GM12878 (cell line): Measurements from ENCODE around the gene BMERB1. TPM values are rescaled to one million over a fixed set of nuclear protein-coding genes. Genes with fewer than 3 reads are reported as not detected.

Experiments
- ATAC-seq: fragments of 200-7000 bp; cut with Tn5 transposase; 3 replicates; pipeline ENCODE4 v1.9.1; 2020; ENCODE audit warnings: mild to moderate bottlenecking, moderate library complexity
- BruUV-seq: library from RNA; stranded (reverse); fragments of 400-500 nt; replicated peaks from 2 replicates; lab custom pipeline; 2021; lab: Mats Ljungman, UMichigan
- CTCF ChIA-PET: fragments of 300-600 bp; sonication (Branson Sonifier 250); formaldehyde crosslinking; extraction: SDS; loops from one replicate; lab custom pipeline; 2021; ENCODE audit warnings: inconsistent platforms; lab: Yijun Ruan, JAX
- POLR2A ChIA-PET: fragments of 350-600 bp; formaldehyde crosslinking; extraction: SDS; loops from one replicate; lab custom pipeline; 2021; ENCODE audit warnings: inconsistent platforms; lab: Charles Lee
- RAD21 ChIA-PET: fragments of 300-600 bp; sonication (Branson Sonifier 250); formaldehyde crosslinking; loops from one replicate; lab custom pipeline; 2023; ENCODE audit warnings: antibody characterized with exemption; ENCODE audit not compliant: unreplicated experiment; lab: Charles Lee
- SMC1A ChIA-PET: fragments of 300-600 bp; sonication (Branson Sonifier 250); formaldehyde crosslinking; loops from one replicate; lab custom pipeline; 2023; ENCODE audit not compliant: unreplicated experiment, uncharacterized antibody; lab: Charles Lee
- DNase-seq: peaks from one replicate; pipeline ENCODE4 v3.0.0-alpha.2; 2011; ENCODE audit warnings: low read depth, low spot score
- FAIRE-seq: peaks from 3 replicates; lab custom pipeline; 2011; peaks lifted over from hg19 to GRCh38; lab: Jason Lieb, UNC
- H2AFZ ChIP-seq: 2 replicates; pipeline ENCODE4 v1.6.0; 2011; ENCODE audit warnings: low read depth, low read length, control low read depth; ENCODE audit not compliant: control insufficient read depth
- H3K27ac ChIP-seq: 2 replicates; pipeline ENCODE4 v1.5.1; 2011; ENCODE audit warnings: control low read depth; ENCODE audit not compliant: control insufficient read depth, insufficient read depth
- H3K27me3 ChIP-seq, 2 experiments: replicated peaks in 1 of 2; 2 replicates each; pipeline versions ENCODE4 v1.6.0 to v1.6.1; 2011; ENCODE audit warnings: low read length in 1 of 2; ENCODE audit not compliant: control insufficient read depth in 2 of 2, insufficient read depth in 2 of 2
- H3K36me3 ChIP-seq, 2 experiments: 2 replicates each; pipeline ENCODE4 v1.5.1; 2011; ENCODE audit warnings: low read length in 1 of 2; ENCODE audit not compliant: control insufficient read depth in 2 of 2, insufficient read depth in 2 of 2
- H3K4me1 ChIP-seq: 2 replicates; pipeline ENCODE4 v1.6.1; 2011; ENCODE audit warnings: mild to moderate bottlenecking, low read length, moderate library complexity, mixed read lengths; ENCODE audit not compliant: control insufficient read depth, insufficient read depth
- H3K4me2 ChIP-seq: 2 replicates; pipeline ENCODE4 v1.6.0; 2011; ENCODE audit warnings: control low read depth; ENCODE audit not compliant: control insufficient read depth, insufficient read depth
- H3K4me3 ChIP-seq: fragments of 200-600 bp; sonication (generic); 2 replicates; pipeline ENCODE4 v1.5.1; 2016
- H3K79me2 ChIP-seq: 2 replicates; pipeline ENCODE4 v1.6.0; 2011; ENCODE audit warnings: low read length; ENCODE audit not compliant: control insufficient read depth, insufficient read depth
- H3K9ac ChIP-seq: 2 replicates; pipeline ENCODE4 v1.8.0; 2011; ENCODE audit warnings: low read length, control low read depth, mixed read lengths; ENCODE audit not compliant: control insufficient read depth, insufficient read depth
- H3K9me3 ChIP-seq: replicated peaks from 3 replicates; pipeline ENCODE4 v1.5.1; 2011; ENCODE audit warnings: mild to moderate bottlenecking, low read length; ENCODE audit not compliant: control insufficient read depth, insufficient read depth
- H4K20me1 ChIP-seq: 2 replicates; pipeline ENCODE4 v1.6.0; 2011; ENCODE audit not compliant: control insufficient read depth, insufficient read depth
- ATF3 ChIP-seq: IDR thresholded peaks from 2 replicates; pipeline ENCODE4 v1.6.1; 2011; ENCODE audit warnings: low read depth, mild to moderate bottlenecking, low read length, moderate library complexity, borderline replicate concordance; ENCODE audit errors: extremely low read depth
- CHD4 ChIP-seq: fragments of 200-600 bp; sonication (generic); IDR thresholded peaks from 2 replicates; pipeline ENCODE4 v1.6.1; 2016; ENCODE audit warnings: mild to moderate bottlenecking
- DPF2 ChIP-seq: fragments of 450-650 bp; IDR thresholded peaks from 2 replicates; pipeline ENCODE4 v1.6.1; 2017; ENCODE audit warnings: mild to moderate bottlenecking
- FOXM1 ChIP-seq: IDR thresholded peaks from 2 replicates; pipeline ENCODE4 v1.6.1; 2012; ENCODE audit warnings: low read depth, mild to moderate bottlenecking, inconsistent platforms, low read length, moderate library complexity
- IRF4 ChIP-seq: IDR thresholded peaks from 2 replicates; pipeline ENCODE4 v1.6.1; 2011; ENCODE audit warnings: low read depth, low read length
- MAX ChIP-seq: IDR thresholded peaks from 2 replicates; pipeline ENCODE4 v1.6.1; 2012; ENCODE audit warnings: low read depth, low read length, improper control_type of control experiment
- NFYA ChIP-seq: IDR thresholded peaks from 2 replicates; pipeline ENCODE4 v1.6.1; 2011; ENCODE audit warnings: low read depth, mild to moderate bottlenecking, low read length, improper control_type of control experiment, borderline replicate concordance
- NR2C1 ChIP-seq: fragments of 450-650 bp; IDR thresholded peaks from 2 replicates; pipeline ENCODE4 v1.6.1; 2017; ENCODE audit warnings: antibody characterized with exemption, mild to moderate bottlenecking, moderate library complexity
- PBX3 ChIP-seq: IDR thresholded peaks from 2 replicates; pipeline ENCODE4 v1.6.1; 2011; ENCODE audit warnings: mild to moderate bottlenecking, low read depth, low read length, moderate library complexity; ENCODE audit not compliant: insufficient replicate concordance
- RAD51 ChIP-seq: fragments of 450-650 bp; IDR thresholded peaks from 2 replicates; pipeline ENCODE4 v1.6.1; 2016; ENCODE audit warnings: moderate library complexity, mild to moderate bottlenecking, inconsistent platforms
- RBBP5 ChIP-seq: fragments of 200-600 bp; sonication (generic); conservative IDR thresholded peaks from 2 replicates; pipeline ENCODE4 v1.6.1; 2016
- REST ChIP-seq: IDR thresholded peaks from 2 replicates; pipeline ENCODE4 v1.6.1; 2012; ENCODE audit warnings: mild to moderate bottlenecking, low read depth, low read length
- RFX5 ChIP-seq: IDR thresholded peaks from 2 replicates; pipeline ENCODE4 v1.6.1; 2011; ENCODE audit warnings: low read depth, low read length, improper control_type of control experiment
- TCF7 ChIP-seq: IDR thresholded peaks from 2 replicates; pipeline ENCODE4 v1.6.1; 2014; ENCODE audit warnings: antibody characterized with exemption, borderline replicate concordance
- WRNIP1 ChIP-seq: IDR thresholded peaks from 2 replicates; pipeline ENCODE4 v1.6.1; 2011; ENCODE audit warnings: low read depth, low read length, improper control_type of control experiment, borderline replicate concordance
- ZNF592 ChIP-seq: fragments of 450-650 bp; IDR thresholded peaks from 2 replicates; pipeline ENCODE4 v1.6.1; 2017; ENCODE audit warnings: mild to moderate bottlenecking, moderate library complexity
- ZNF622 ChIP-seq: fragments of 450-650 bp; IDR thresholded peaks from 2 replicates; pipeline ENCODE4 v1.6.1; 2017; ENCODE audit warnings: mild to moderate bottlenecking, inconsistent platforms
- WGBS: methylation state at CpG from one replicate; pipeline ENCODE4 v1.1.6; 2016; ENCODE audit warnings: low lambda C conversion rate; ENCODE audit not compliant: insufficient replicate concordance, insufficient coverage; ENCODE audit errors: missing lambda C conversion rate; 5-methylcytosine and 5-hydroxymethylcytosine counted together
- in situ Hi-C: fragments of 300-500 bp; cut with MboI; formaldehyde crosslinking; loops from 9 replicates; pipeline ENCODE4 v1.14.3; 2018; ENCODE audit warnings: mixed read lengths
- intact Hi-C: fragments of 100-400 bp; cut with micrococcal nuclease; formaldehyde crosslinking; loops from one replicate; pipeline ENCODE4 v1.14.2; 2022; ENCODE audit not compliant: unreplicated experiment
- polyA plus RNA-seq, 11 experiments: library from polyadenylated mRNA; depleted of rRNA in 4 of 11; unstranded in 6 of 11; stranded (reverse) in 5 of 11; fragments of >200 nt; fragmentation: Nextera tagmentation in 4 of 11; fragmentation: Illumina TruSeq in 1 of 11; extraction: Ambion mirVana in 4 of 11; extraction: Trizol in 1 of 11; gene quantifications; 1 replicate in 1 of 11; 2 replicates in 10 of 11; pipeline versions ENCODE4 v1.2.1 to v1.2.3, GENCODE V29; 2011 to 2016; ENCODE audit warnings: inconsistent platforms in 2 of 11, missing spikeins in 2 of 11, low read depth in 1 of 11
- total RNA-seq, 4 experiments: library from RNA; depleted of rRNA in 3 of 4; stranded (reverse); fragments of >200 nt in 3 of 4; fragmentation: Illumina TruSeq in 1 of 4; extraction: Trizol in 1 of 4; gene quantifications; 2 replicates each; pipeline versions ENCODE4 v1.2.1 to v1.2.3, GENCODE V29; 2013 to 2021

Gene BMERB1
- total and polyA plus RNA-seq, 10 of the 15 experiments (the other 5 are each of a cell fraction or from before 2014, with no cell fraction given): 0.05 to 0.68 (median 0.34) TPM

GRCh38 chr16:15597135-15597534, 162.7 kb downstream of the BMERB1 start:
- H3K9ac ChIP-seq: no peak overlapping the region
- RAD21 ChIA-PET: no interaction called here
- no peak for DNase-seq
- H3K27me3 ChIP-seq: no peaks in the 10 kb centered on the region
- no peak overlapping the region for H3K27ac ChIP-seq
- ATAC-seq: no peak
- in situ Hi-C loops: no loop called here
- H3K4me1 ChIP-seq: no peaks in the 10 kb centered on the region; the same call in 1 of the 2 replicates
- H4K20me1 ChIP-seq: no peaks in the 10 kb centered on the region
- no peak for FAIRE-seq
- no peak overlapping the region for H3K4me3 ChIP-seq
- intact Hi-C loops: no loop called here
- no TSS peak for BruUV-seq
- H3K9me3 ChIP-seq: no peaks in the 10 kb centered on the region
- SMC1A ChIA-PET: interaction anchor here (1.6 kb wide), 1 partner anchor 29 kb away, joined by 4 read pairs; no protein-coding TSS in a partner anchor
- POLR2A ChIA-PET: no interaction called here
- WGBS: 92% methylated on average over 6 of the region's 6 CpGs
- CTCF ChIA-PET: no interaction called here
- H2AFZ ChIP-seq: no peak overlapping the region
- peaks cover 26 to 41% of the 10 kb centered on the region in 2 experiments for H3K36me3 ChIP-seq
- H3K79me2 ChIP-seq: no peaks in the 10 kb centered on the region
- H3K4me2 ChIP-seq: no peak overlapping the region
- TF ChIP-seq DPF2: no peak
- TF ChIP-seq TCF7: no peak
- no peak for TF ChIP-seq ZNF622
- TF ChIP-seq FOXM1: no peak
- no peak for TF ChIP-seq CHD4
- TF ChIP-seq RBBP5: no peak
- no peak for TF ChIP-seq ATF3
- TF ChIP-seq PBX3: no peak
- no peak for TF ChIP-seq WRNIP1
- no peak for TF ChIP-seq RFX5
- TF ChIP-seq NFYA: no peak
- no peak for TF ChIP-seq IRF4
- no peak for TF ChIP-seq MAX
- TF ChIP-seq REST: no peak
- TF ChIP-seq NR2C1: no peak
- no peak for TF ChIP-seq ZNF592
- no peak for TF ChIP-seq RAD51
